ENCODE measurements around the gene FBLN5.

Gene FBLN5

DNA sequence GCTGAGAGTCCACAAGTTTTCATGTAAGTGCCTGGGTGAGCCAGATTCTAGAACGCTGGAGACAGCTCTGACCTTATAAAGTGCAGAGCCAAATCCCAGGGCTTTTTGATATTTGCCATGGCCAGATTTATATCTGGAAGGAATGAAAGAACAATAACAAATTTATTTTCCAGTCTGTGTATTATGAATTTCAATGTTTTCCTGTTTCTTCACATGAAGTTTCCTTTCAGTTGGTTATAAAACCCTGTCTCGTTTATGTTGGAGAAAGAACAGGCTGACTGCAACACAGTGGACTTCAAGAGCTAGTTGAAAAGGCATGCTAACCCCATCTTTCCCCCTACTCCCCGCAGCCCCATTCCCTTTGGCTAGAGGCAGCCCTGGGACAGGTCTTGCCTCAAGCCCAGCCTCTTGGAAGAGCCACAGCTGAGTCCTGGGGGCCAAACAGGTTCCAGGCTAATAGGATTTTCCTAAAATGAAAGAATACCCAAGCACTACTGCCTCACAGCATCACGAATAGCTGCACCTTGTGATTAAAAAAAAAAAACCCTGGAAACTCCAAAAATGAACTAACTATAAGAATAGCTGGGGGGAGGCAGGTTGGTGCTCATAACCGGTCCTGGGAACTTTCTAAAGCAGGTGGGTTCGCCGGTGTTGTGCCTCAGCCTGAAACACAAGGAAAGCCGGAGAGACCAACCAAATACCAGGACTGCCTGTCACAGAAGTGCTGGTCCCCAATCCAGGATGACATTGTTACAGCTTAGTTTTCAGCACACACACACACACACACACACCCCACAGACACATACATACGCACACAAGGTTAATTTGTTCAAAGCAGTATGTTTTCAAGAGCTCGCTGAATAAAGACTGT lies 1.5 kb downstream of the FBLN5 start:
- no peak for DNase-seq

DNA sequence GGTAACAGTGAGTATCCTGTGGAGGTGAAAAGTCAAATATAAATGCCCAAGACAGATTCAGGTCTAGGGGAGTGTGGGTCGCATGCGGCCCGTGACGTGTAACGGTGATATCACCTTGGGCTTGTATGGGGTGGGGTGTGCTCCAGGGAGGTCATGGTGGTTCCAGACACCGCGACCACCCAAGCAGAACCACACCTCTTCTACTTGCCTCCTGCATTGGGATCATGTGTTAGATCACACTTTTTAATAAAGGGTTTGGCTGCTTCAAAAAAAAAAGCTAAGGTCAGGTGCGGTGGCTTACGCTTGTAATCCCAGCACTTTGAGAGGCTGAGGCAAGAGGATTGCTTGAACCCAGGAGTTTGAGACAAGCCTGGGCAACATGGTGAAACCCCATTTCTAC lies 4.5 kb downstream of the FBLN5 start:
- no peak for DNase-seq

DNA sequence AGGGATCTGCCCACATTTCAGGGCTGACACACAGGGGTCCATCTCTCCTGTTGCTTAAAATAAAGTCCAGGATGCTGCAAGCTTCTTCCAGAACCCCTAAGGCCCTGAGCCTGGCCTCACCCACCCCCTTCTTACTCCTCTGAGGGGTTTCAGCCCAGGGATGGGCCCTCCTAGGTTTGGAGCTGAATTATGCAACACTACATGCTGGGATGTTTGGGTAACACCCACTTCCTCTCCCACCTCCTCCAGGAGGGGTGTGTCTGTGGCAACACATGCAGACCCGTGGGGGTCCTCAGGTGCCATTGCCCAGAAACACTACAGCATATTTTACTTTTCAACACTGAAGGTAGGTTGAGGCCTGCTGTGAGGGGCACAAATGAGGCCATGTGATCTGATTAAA lies 5.4 kb downstream of the FBLN5 start:
- DNase-seq, result no peak

DNA sequence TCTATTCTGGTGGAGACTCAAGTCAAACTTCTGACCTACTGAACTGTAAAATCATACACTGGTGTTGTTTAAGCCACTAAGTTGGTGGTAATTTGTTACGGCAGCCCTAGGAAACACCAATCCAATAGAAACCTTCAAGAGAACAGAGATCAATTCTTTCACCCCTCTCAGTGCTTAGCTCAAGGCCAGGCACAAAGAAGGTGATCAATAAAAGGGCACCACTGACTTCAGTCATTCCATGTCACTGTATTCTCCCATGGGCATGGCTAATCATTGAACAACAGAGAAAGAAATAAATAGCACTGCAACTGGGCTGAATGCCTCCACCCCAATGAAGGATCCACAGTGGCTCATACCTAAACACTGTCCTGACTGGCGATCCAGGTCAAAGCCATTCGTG lies 7.3 kb downstream of the FBLN5 start:
- no peak for DNase-seq

DNA sequence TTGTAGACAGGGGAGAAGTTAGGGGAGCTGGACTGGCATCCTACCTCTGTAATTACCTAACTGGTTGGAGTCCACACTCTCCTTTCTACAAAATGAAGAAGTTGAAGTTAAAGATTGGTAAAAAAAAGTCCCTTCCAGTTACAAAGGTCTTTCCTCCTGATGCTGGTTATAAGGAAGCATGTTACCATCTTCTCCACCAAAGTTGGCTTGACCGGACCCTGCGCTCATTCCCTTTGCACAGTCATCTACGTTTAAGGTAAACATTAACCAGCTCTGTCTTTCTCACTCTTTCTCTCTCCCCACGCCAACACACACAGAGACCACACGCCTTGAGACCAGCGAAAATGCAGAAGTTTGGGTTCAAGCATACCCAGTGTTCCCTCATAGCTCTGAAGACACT lies 11.9 kb downstream of the FBLN5 start:
- DNase-seq, result no peak

DNA sequence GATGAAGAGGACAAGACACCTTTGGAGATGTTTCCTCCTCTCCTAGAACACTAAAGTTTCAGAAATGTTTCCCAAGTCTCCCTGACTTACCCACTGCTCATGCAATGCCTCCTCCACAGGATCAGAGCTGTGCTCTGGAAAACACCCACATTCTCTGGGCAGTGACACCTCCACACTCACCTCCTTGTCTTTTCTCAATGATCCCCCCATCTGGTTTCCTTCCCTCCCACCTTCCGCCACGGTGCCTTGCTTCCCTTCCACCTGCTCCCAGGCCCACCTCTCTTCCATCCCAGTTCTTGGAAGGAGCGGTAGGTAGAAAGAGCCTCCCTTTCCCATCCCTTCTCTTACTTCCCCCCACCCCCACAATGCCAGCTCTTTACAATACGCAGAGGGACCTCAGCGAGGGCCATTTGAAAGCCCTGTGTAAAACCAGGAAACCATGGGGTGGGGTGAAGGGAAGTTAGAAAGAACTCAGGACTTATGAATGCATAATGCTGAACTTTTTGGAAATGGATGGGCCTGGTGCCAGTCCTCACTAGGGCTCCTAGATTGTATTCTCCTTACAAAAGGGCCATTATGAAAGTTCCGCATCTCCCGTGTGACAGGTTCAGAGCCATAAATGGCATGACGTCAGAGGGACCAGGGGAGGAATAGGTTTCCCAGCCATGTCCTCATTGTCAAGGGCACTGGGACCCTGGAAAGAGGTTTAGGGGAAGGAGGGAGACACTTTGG lies 12.8 kb downstream of the FBLN5 start:
- no peak for DNase-seq

DNA sequence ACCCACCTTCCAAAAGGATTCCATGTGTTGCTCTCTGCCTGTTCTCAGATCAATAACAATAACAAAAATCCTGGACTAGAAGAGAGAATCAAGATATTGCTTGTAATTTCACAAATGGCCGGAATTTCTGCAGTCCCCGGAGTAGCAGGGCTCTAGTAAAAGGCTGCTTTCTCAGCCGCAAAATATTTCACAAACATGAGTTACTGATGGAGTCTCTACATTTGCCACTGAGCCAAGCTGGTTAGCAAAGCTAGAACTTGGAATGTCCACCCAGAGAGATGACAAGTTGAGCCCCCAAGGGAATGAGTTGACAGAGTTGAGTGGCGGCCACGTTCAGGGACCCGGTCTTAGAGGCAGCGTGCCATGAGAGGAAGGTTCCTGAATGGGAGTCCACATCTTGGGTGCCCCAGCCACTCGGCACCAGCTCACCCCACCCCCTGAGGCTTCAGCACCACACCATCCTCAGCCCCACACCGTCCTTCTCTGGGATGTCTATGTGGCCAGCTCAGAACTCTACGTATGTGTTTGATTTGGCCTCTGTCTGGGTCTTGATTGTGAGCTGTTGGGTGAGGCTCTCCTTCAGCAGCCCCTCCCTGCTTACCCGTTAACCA lies 15.9 kb downstream of the FBLN5 start:
- DNase-seq, result no peak

DNA sequence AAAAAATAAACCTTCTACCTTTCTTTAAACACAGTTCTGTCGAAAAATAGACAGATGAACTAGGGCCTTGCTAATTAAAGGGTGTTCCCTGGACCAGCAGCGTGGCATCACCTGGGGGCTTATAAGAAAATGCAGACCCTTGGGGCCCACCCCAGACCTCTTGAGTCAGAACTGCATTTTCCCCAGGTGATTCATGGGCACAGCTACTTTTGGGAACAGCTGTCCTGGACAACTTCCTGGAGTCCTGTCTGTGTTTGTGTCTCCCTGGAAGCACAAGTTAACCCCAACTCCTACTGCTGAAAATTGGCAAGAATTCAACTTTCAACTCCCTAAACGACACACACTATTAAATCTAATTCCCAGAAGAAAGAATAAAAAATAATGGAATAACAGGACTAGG lies 17.8 kb downstream of the FBLN5 start:
- DNase-seq, result no peak

DNA sequence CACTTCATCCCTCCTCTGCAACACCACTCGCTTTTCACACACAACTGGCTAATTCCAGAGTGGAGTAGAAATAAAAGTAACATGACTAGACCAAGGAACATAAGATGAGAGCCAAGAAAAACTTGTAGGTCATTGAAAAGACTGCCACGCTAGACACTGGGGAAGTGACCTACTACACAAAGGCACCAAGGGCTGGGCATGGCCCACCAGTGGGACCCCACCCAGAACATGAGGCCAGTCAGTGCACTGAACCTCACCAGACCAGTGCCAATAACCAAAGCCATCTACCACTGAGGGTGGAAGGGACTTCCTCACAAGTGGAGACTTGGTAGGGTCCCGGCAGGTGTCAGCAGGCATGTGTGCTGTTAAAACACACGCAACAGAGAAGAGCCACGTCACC lies 19.7 kb downstream of the FBLN5 start:
- DNase-seq, result no peak

DNA sequence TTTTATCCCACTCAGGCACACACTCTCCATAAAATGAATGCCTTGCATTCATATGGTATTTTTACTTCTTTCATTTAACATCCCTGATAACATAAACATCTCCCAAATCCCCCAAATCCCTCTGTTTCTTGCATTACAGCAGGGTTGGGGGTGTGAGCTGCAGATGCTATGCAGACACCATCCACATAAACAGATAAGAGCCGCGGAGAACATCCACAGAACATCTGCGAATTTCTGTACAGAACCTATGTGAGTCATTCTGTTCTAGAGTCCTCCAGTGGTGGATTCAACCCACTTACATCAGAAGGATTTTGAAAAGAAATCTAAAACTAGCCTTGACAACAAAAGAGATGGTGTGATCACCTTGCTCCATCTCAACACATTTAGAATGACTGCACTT lies 20.3 kb downstream of the FBLN5 start:
- no peak for DNase-seq

DNA sequence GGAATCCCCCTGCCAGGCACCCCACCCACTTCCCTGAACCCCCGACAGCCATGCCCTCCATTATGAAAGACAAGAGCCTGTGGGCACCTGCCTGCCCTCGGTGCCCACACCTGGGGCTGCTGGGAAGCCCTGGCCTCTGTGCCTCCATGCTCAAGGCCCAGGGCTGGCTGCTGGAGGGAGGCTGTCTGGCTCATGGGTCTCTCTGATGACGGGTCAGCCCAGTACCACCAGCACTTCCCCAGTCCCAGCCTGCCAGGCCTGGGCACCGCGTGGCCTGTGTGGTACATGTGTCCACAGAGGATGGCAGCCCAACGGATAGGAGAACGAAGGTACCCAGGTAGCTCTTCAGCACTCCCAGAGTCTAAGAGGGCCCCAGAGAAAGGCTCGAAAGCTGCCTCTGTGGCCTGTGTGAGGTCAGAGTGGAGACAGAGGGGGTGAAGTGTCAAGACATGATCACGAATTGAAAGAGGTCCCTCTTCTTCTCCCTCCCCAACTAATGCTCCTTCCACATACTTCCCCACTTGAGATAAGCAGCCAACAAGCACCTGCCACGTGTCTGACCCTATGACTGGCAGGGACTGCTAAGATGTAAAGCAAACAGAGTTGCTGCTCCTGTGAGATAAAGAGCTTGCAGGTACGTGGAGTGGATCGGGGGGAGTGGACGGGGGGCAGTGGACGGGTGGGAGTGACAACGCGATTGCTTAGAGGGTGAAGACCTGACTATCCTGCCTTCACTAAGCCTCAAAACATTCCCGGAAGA lies 21.2 kb downstream of the FBLN5 start:
- DNase-seq, result no peak

DNA sequence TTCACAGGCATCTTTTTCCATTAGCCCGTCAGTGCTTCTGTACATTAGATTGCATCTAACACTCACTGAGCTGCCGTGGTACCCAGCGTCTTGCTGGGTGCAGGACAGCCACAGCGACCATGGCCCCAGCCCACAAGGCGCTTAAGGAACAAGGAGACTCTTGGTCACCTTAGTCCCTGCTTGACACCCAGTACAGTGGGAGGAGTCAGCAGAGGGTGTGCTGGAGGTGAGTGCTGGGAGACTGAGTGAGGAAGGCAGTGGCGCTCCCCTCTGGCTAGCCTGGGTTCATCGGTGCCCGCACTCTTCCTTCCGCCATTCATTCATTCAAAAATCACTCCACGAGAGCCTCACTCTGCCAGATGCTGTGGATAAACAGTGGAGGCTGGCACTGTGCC lies 21.8 kb downstream of the FBLN5 start:
- DNase-seq, result no peak

DNA sequence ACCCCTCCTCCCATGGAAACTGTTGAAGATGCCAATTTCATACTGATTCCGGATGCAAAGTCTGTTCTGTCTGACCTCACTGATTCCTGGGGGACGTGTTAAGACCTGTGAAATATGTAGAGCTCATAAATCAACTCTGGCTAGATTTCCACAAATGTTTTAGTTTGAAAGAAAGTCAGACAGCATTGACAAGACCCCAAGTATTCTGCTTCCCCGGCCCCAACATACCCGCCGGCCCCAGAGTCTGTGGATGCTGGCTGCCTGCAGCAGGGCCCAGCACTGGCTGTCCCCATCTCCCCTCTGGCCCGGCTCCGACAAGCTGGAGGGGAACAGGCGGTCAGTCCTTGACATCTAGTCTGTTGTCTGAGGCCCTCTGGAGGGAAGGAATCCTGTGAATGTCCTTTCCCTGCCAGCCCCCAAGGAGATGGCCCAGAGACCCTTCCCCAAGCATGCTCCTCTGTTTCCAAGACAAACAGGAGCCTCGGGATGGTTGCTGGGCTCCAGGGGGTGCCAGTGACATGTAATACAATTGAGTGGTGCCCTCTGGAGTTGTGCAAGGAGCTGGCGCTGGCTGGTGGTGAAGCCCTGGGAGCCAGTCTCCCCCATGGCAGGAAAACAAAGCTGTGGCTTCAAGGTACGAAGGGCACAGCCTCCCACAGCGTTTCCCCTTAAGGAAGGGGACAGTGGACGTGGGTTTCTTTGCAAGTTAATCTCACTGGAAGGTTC lies 22.3 kb downstream of the FBLN5 start:
- DNase-seq, result peak in 2 of 14 donors; percentile 46 to 50

DNA sequence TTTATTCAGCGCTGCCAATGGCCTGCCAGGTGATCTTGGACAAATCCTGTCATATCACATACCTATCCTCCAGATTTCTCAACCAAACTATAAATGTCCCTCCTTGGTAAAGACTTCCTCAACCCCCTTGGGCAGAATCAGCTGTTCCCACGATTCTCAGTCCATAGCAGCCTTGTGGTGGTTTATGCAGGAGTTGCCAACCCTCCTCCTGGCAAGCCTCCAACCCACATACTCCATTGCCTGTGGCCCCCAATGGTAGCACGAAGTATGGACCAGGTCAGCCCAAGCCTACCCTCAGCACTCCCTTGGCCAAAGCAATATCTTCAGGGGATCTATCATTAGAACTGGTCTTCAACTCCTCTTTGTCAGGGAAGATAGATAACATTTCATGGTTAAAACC lies 27.0 kb downstream of the FBLN5 start:
- DNase-seq, result no peak

DNA sequence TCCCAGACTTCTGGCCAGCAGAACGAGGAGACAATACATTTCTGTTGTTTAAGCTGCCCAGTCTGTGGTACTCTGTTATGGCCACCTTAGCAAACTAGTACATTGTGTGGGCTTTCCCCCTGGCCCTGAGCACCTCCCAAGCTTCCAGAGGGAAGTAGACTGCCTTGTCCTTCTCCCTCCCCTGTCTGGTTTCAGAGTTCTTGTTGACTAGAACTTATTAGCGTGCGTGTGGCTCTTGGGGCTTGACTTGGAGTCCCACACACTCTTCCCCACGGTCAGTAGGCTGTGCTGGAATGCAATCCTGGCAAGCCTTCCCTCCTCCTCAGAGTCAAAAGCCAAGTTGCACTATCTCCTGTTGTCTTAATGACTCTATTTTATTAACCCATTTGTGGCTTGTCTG lies 27.7 kb downstream of the FBLN5 start:
- no peak for DNase-seq

DNA sequence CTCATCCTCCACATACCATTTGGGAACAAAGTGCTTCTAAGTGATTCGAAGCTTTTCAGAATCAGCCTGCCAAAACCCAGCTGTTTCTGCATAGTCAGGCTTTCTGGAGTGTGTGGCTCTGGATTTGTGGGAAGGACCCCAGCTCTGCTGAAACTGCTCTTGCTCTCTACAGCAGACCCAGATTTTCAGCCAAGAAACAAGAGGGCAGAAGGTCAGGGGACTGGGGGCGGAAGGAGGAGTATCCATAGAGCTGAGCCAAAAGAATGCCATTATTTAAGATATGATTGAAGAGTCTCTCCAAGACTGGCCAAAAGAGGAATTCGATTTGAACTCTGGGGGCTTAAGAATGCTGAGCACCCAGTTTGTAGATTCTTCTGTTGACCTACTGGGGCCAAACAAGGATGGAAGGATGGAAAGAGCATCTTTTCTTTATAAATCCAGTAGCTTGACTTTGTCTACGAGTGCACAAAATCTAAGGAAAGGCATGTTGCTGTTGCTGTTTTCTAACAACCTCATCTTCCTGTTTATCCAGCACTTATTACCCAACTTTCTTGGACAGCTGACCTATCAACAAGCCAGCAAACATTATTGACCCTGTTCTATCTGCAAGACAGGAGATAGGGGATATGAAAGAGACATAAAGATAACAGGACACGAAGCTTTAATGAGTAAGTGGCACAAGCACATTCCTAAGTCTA lies 29.2 kb downstream of the FBLN5 start:
- no peak for DNase-seq

DNA sequence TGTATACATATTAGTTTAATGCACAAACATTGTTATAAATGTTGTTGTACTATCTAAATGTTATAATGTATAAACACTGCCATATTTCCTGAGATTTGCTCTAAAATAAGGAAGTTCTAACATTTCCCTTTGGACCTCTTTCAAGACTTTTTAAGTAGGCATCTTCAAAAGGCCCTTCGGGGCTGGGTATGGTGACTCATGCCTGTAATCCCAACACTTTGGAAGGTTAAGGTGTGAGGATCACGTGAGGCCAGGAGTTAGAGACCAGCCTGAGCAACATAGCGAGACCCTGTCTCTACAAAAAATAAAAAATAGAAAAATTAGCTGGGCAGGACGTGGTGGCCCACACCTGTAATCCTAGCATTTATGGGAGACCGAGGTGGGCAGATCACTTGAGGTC lies 35.5 kb downstream of the FBLN5 start:
- DNase-seq, result no peak

DNA sequence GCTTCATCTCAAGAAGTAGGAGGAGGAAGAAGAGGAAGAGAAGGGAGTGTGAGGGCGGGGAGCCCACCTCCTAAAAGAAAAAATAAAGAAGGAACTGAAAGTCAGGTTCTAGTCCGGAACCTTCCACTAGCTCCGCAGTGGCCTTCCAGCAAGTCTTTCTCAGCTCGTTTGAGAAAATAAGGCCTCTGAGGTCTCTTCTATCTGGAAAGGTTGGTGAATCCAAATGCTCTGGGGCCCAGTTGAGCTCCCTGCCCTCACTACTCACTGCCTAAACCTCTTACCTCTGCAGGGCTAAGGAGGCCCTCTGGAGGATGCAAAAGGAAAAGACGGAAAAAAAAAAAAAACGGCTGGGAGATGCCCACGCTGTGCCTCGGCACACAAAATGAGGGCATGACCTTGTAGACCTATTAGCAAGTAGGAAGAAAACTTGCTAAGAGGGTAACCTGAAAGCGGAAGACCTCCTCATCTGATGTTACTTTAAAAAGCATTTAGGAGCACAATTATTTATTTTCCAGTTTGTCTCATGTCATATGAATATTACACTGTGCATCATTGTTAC lies 35.9 kb downstream of the FBLN5 start:
- peak in 4 of 14 donors; percentile 14 to 26 (median 20) for DNase-seq

DNA sequence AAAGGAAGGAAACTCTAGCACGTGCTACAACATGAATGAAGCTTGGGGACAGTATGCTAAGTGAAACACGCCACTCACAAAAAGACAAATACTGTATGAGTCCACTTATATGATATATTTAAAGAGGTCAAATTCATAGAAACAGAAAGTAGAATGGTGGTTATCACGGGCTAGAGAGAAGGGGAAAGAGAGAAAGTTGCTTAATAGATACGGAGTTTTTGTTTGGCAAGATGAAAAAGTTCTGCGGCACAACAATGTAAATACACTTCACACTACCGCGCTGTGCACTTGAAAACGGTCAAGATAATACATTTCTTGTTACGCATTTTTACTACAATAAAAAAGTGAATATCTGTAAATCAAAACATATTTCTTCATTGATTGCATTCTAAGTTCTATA lies 37.3 kb downstream of the FBLN5 start:
- DNase-seq, result no peak

DNA sequence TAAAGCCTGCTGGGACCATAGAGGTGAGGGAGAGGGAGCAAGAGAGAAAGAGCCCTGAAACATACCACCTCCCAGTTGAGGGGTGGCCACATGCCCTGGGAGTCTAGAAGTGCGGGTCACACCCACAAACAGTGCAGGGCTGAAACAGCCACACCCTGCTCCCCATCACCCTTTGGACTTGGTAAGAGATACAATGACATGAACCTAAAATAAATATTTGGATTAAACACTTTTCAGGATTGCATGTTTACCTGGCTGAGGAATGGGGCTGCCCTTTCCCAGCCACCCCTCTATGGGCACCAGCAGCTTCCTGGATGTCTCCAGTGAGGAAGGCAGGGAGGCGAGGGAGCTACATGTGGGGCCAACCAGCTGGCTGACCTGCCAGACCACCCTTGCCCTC lies 41.1 kb downstream of the FBLN5 start:
- DNase-seq, result no peak

DNA sequence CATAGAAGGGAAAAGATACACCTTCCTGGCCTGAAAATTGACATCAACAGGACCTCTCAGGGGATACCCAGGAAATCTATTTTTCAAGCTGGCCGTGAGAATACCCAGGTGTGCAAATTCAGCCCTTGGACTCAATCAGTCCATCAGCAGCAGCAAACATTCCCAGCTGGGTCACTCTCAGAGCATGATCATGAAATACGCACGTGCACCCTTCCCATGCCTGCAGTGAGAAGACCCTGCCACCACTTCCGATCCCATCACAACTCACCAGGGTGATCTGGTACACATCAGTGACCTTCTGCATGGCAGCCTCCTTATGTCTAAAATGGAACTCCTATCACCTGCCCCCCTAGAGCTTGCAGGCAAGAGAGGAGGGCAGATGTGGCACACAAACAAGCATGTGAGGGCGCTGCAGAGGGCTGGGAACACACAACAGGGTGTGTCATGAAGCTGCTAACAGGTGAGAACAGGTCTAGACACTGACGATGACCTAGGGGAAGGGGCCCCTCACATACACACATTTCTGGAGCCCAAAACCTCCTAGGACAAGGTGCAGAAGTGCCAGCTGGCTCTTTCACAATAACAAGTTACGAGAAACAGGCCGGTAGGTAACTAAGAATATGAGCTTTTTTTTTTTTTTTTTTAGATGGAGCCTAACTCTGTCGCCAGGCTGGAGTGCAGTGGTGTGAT lies 42.4 kb downstream of the FBLN5 start:
- no peak for DNase-seq
